ENCODE data around the gene KPTN. TPM values are rescaled to one million over a fixed set of nuclear protein-coding genes. Genes with fewer than 3 reads are reported as not detected.

Gene KPTN
- total and polyA plus RNA-seq, 2 of the 13 experiments (the other 11 are each of a cell fraction or from before 2014, with no cell fraction given): 9.1 to 13.3 TPM

GRCh38 chr19:47435883-47436417 lies 48.1 kb downstream of the KPTN start:
- H3K27me3 ChIP-seq (ENCODE audit: control insufficient read depth in 1 of 2, insufficient read depth in 2 of 2, low read length in 2 of 2): peaks cover 0 to 8% of the 10 kb centered on the region in 2 experiments; a peak in 2 of 5 replicates
- CTCF ChIA-PET (ENCODE audit: low intra/inter-chr PET ratio, low total read pairs): interaction anchor here (1.6 to 3.2 kb wide), 4 partner anchors 48 to 272 kb away, joined by 11 to 28 read pairs (median 16); partner anchors contain the start of genes KPTN and NAPA
- no peak overlapping the region for H3K4me2 ChIP-seq (ENCODE audit: low read depth, low read length)
- no peak overlapping the region for H3K9ac ChIP-seq (ENCODE audit: insufficient read depth, low read depth, low read length)
- FAIRE-seq (no peak), ATAC-seq (no peak; the same call in 2 of the 3 replicates), DNase-seq (ENCODE audit: low spot score) (no peak)
- H3K79me2 ChIP-seq (ENCODE audit: insufficient read depth, low read length): no peaks in the 10 kb centered on the region
- BruUV-seq (replicated peaks): no TSS peak
- no peaks in the 10 kb centered on the region for H3K4me1 ChIP-seq (ENCODE audit: insufficient read depth, low read length)
- H3K4me3 ChIP-seq (replicated peaks in 1 of 3; ENCODE audit: insufficient read depth in 1 of 3, low read depth in 2 of 3, low read length in 3 of 3): no peak overlapping the region
- no peaks in the 10 kb centered on the region for H3K9me3 ChIP-seq (ENCODE audit: low read length)
- WGBS (ENCODE audit: low lambda C conversion rate): 19% methylated on average over 5 of the region's 6 CpGs
- H4K20me1 ChIP-seq (ENCODE audit: insufficient read depth, low read length): 0 out of 2 replicates have a peak, but pooled peaks cover 2% of the 10 kb centered on the region
- POLR2A ChIA-PET: interaction anchor here (1.0 to 1.1 kb wide), 2 partner anchors 11 to 48 kb away, joined by 3 to 4 read pairs; partner anchors contain the start of gene KPTN
- H2AFZ ChIP-seq (ENCODE audit: low read length): no peak overlapping the region
- intact Hi-C loops (cut with micrococcal nuclease; ENCODE audit: unreplicated experiment): loop anchor here (1.0 kb wide), 2 partner anchors 79 to 262 kb away; partner anchors contain the start of gene NAPA
- H3K36me3 ChIP-seq (replicated peaks in 1 of 2; ENCODE audit: control insufficient read depth in 1 of 2, insufficient read depth in 2 of 2, low read length in 2 of 2): no peaks in the 10 kb centered on the region
- no peak overlapping the region for H3K27ac ChIP-seq (ENCODE audit: extremely low read length, insufficient read depth, low read length)
- in situ Hi-C loops (cut with HindIII; ENCODE audit: extremely low pct_ligation_motif_present, low pct_unique_long_range_greater_than_20kb): loop anchor here (5.0 kb wide), 2 partner anchors 81 to 261 kb away; partner anchors contain the start of gene NAPA
- no peak for TF ChIP-seq SOX6 (IDR thresholded peaks at IDR 0.05)
- TF ChIP-seq SOX6 (CRISPR knock-in tag; IDR thresholded peaks at IDR 0.05): no peak
- no peak for TF ChIP-seq REXO4 (CRISPR knock-in tag; IDR thresholded peaks at IDR 0.05; ENCODE audit: borderline replicate concordance)
- TF ChIP-seq TARDBP (CRISPR knock-in tag; IDR thresholded peaks at IDR 0.05): no peak
- no peak for TF ChIP-seq KAT8 (CRISPR knock-in tag; IDR thresholded peaks at IDR 0.05)
- no peak for TF ChIP-seq XRCC5 (optimal IDR thresholded peaks at IDR 0.05; ENCODE audit: low read length)
- TF ChIP-seq EP300 (IDR thresholded peaks at IDR 0.05; ENCODE audit: low read depth in 2 of 2, low read length in 2 of 2): no peak
- TF ChIP-seq EP300 (CRISPR knock-in tag; IDR thresholded peaks at IDR 0.05; ENCODE audit: borderline replicate concordance): no peak
- no peak for TF ChIP-seq PBX3 (CRISPR knock-in tag; IDR thresholded peaks at IDR 0.05; ENCODE audit: borderline replicate concordance)
- no peak for TF ChIP-seq KDM5B (CRISPR knock-in tag; IDR thresholded peaks at IDR 0.05; ENCODE audit: borderline replicate concordance)
- no peak for TF ChIP-seq CREM (IDR thresholded peaks at IDR 0.05)
- no peak for TF ChIP-seq CREM (CRISPR knock-in tag; IDR thresholded peaks at IDR 0.05)
- no peak for TF ChIP-seq HMG20A (CRISPR knock-in tag; IDR thresholded peaks at IDR 0.05; ENCODE audit: borderline replicate concordance)
- no peak for TF ChIP-seq ZNF678 (CRISPR knock-in tag; IDR thresholded peaks at IDR 0.05)
- TF ChIP-seq RCOR2 (CRISPR knock-in tag; IDR thresholded peaks at IDR 0.05): no peak
- no peak for TF ChIP-seq ARNT2 (CRISPR knock-in tag; IDR thresholded peaks at IDR 0.05; ENCODE audit: low read depth)
- TF ChIP-seq ZNF496 (CRISPR knock-in tag; IDR thresholded peaks at IDR 0.05; ENCODE audit: insufficient replicate concordance): no peak
- no peak for TF ChIP-seq TIGD3 (CRISPR knock-in tag; IDR thresholded peaks at IDR 0.05; ENCODE audit: borderline replicate concordance)
- no peak for TF ChIP-seq ZSCAN25 (CRISPR knock-in tag; IDR thresholded peaks at IDR 0.05)
